Endodermal cell (in vitro differentiated cells): ENCODE results near the gene GLA. TPM values are rescaled to one million over a fixed set of nuclear protein-coding genes. Genes with fewer than 3 reads are reported as not detected.

Experiments
- DNase-seq: peaks from one replicate; pipeline ENCODE4 v3.0.0-alpha.2; 2017
- H3K27ac ChIP-seq: 2 replicates; pipeline ENCODE4 v1.5.1; 2013; ENCODE audit warnings: mild to moderate bottlenecking, low read depth, low read length, moderate library complexity
- H3K27me3 ChIP-seq: 2 replicates; pipeline ENCODE4 v1.6.1; 2013; ENCODE audit warnings: mild to moderate bottlenecking, low read length, moderate library complexity; ENCODE audit not compliant: insufficient read depth, control insufficient read depth, poor library complexity, severe bottlenecking
- H3K36me3 ChIP-seq: 2 replicates; pipeline ENCODE4 v1.7.0; 2013; ENCODE audit warnings: mild to moderate bottlenecking, low read length, moderate library complexity; ENCODE audit not compliant: control insufficient read depth, insufficient read depth
- H3K4me1 ChIP-seq: one replicate; pipeline ENCODE4 v1.7.0; 2013; ENCODE audit warnings: low read length; ENCODE audit not compliant: control insufficient read depth, insufficient read depth
- H3K4me3 ChIP-seq: 2 replicates; pipeline ENCODE4 v1.5.1; 2013; ENCODE audit warnings: mild to moderate bottlenecking, low read length, moderate library complexity
- H3K9ac ChIP-seq: 2 replicates; pipeline ENCODE4 v1.6.1; 2013; ENCODE audit warnings: mild to moderate bottlenecking, low read length, moderate library complexity; ENCODE audit not compliant: poor library complexity, severe bottlenecking; ENCODE audit errors: extremely low read depth
- H3K9me3 ChIP-seq: 2 replicates; pipeline ENCODE4 v1.6.1; 2013; ENCODE audit warnings: mild to moderate bottlenecking, low read length, moderate library complexity; ENCODE audit not compliant: control insufficient read depth
- H3K27ac Mint-ChIP-seq: 2 replicates; pipeline ENCODE4 v1.8.0; 2020; ENCODE audit warnings: mixed read lengths
- H3K27me3 Mint-ChIP-seq: 2 replicates; pipeline ENCODE4 v1.8.0; 2021; ENCODE audit warnings: mild to moderate bottlenecking, mixed read lengths; ENCODE audit not compliant: insufficient read depth
- H3K36me3 Mint-ChIP-seq: 2 replicates; pipeline ENCODE4 v1.8.0; 2020; ENCODE audit warnings: low read depth, mixed read lengths
- H3K4me1 Mint-ChIP-seq: 2 replicates; pipeline ENCODE4 v1.8.0; 2020; ENCODE audit warnings: mixed read lengths
- H3K4me3 Mint-ChIP-seq: 2 replicates; pipeline ENCODE4 v1.8.0; 2020; ENCODE audit warnings: mild to moderate bottlenecking, moderate library complexity, mixed read lengths
- H3K9me3 Mint-ChIP-seq: 2 replicates; pipeline ENCODE4 v1.8.0; 2020; ENCODE audit warnings: mild to moderate bottlenecking, mixed read lengths
- CTCF ChIP-seq: fragments of 200-600 bp; sonication (generic); conservative IDR thresholded peaks from 2 replicates; pipeline ENCODE4 v1.5.0; 2021; ENCODE audit warnings: antibody characterized with exemption, mild to moderate bottlenecking
- WGBS, 2 experiments: methylation state at CpG; one replicate each; pipeline versions ENCODE4 v1.1.5 to v1.1.7; 2013; ENCODE audit warnings: missing lambda C conversion rate in 2 of 2, mixed read lengths in 1 of 2; ENCODE audit not compliant: insufficient coverage in 1 of 2, insufficient read length in 1 of 2; 5-methylcytosine and 5-hydroxymethylcytosine counted together
- total RNA-seq, 2 donors: library from RNA; stranded (reverse); fragmentation: NEBNext Ultra II Directional in 1 of 2; extraction: Animal tissue kit (Norgen Biotek cat#: 25700) in 1 of 2; gene quantifications; 2 replicates in 1 of 2; 3 replicates in 1 of 2; pipeline ENCODE4 v1.2.1, GENCODE V29; 2021

Gene GLA
- total RNA-seq, 2 donors from 2014 or later: 33.2 to 35.9 TPM

DNA sequence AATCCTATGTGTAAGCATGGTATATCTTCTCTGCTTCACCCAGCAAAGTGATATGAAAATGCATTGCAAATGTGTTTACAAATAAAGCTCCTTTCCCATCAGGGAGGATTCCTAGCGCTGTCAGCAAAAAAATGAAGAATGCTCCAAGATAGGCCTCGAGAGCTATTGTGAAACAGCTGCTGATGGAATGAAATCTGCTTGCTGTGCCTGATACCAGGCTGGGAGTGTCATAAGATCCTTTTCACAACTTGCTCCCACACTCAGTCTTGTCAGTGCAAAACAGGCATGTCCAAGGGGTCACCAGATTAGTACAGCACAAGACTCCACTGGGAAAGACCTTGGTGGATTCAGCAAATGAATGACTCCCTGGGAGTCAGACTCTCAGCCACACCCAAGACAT, 34.4 kb upstream of the GLA start:
- Histone ChIP-seq H3K27me3 (no peaks in the 10 kb centered on the region), H3K9ac (no peak overlapping the region), H3K36me3 (peaks cover 3% of the 10 kb centered on the region), H3K9me3 (no peaks in the 10 kb centered on the region), H3K27ac (no peak overlapping the region), H3K4me1 (no peaks in the 10 kb centered on the region), H3K4me3 (no peak overlapping the region)
- no peak for DNase-seq
- no peaks in the 10 kb centered on the region for H3K4me1 Mint-ChIP-seq
- peaks cover 65% of the 10 kb centered on the region for H3K9me3 Mint-ChIP-seq
- H3K27me3 Mint-ChIP-seq: no peaks in the 10 kb centered on the region
- no peak for TF ChIP-seq CTCF
- WGBS, 2 experiments: 100% methylated on average over 1 to 2 of the region's 2 CpGs
- no peak overlapping the region for H3K4me3 Mint-ChIP-seq
- no peak overlapping the region for H3K27ac Mint-ChIP-seq
- peaks cover 62% of the 10 kb centered on the region for H3K36me3 Mint-ChIP-seq

DNA sequence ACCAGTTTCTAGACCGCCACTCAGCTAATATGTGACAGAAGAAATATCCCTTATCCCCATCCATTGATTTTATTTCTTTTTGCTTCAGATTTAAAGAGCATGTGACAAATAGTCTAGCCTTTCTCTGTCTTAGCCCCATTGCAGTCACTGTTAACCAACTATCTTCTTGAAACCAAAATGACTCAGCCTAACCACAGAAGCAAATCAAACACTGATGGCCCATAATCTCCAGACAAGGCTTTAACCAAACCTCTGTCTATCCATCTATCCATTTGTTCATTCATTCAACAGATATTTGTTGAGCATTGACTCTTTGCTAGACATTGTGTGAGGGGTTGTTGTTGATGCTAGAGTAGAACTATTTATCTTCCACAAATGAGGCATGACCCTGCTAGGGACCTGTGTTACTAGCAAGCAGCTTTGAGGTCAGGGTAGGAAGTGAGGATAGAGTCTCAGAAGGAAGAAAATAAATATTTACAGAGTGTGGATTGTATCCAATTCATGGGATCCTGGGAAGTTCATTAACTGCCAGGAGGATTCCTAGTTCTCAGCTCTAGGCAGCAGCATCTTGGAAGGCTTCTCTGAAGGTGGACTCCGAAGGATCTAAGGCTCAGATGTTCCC, 22.8 kb upstream of the GLA start:
- Histone ChIP-seq H3K9ac (no peak overlapping the region), H3K4me1 (no peaks in the 10 kb centered on the region), H3K4me3 (no peak overlapping the region), H3K27me3 (no peaks in the 10 kb centered on the region), H3K9me3 (peaks cover 14% of the 10 kb centered on the region), H3K36me3 (peaks cover 9% of the 10 kb centered on the region), H3K27ac (no peak overlapping the region)
- H3K36me3 Mint-ChIP-seq: peaks cover 55% of the 10 kb centered on the region
- 83 to 96% methylated on average over 1 to 2 of the region's 2 CpGs for WGBS, 2 experiments
- no peak for DNase-seq
- no peak overlapping the region for H3K4me3 Mint-ChIP-seq
- peaks cover 66% of the 10 kb centered on the region for H3K9me3 Mint-ChIP-seq
- H3K4me1 Mint-ChIP-seq: no peaks in the 10 kb centered on the region
- H3K27me3 Mint-ChIP-seq: no peaks in the 10 kb centered on the region
- H3K27ac Mint-ChIP-seq: no peak overlapping the region
- no peak for TF ChIP-seq CTCF

DNA sequence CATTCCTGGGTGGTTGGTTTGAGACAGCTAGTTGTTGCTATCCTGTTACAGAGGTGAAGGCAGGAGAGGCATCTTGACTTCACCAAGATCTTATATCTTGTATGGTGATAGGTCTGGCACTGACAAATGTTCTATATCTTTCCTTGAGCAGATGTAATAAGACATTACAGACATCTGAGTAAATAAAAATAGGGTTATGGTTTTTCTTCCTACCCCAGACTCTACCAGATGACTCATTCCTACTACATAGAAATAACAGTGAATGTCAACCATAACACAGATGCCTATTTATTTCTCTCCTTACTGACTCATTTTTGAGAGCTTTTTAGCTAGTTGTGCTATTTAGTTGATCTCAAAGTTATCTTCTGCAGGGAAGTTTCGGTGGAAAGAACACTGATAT, 22.2 kb upstream of the GLA start:
- Mint-ChIP-seq H3K27me3 (no peaks in the 10 kb centered on the region), H3K9me3 (peaks cover 67% of the 10 kb centered on the region), H3K4me1 (no peaks in the 10 kb centered on the region), H3K4me3 (no peak overlapping the region), H3K27ac (no peak overlapping the region), H3K36me3 (peaks cover 55% of the 10 kb centered on the region)
- peaks cover 14% of the 10 kb centered on the region for H3K9me3 ChIP-seq
- DNase-seq: no peak
- no peaks in the 10 kb centered on the region for H3K4me1 ChIP-seq
- H3K27me3 ChIP-seq: no peaks in the 10 kb centered on the region
- no peak overlapping the region for H3K4me3 ChIP-seq
- H3K36me3 ChIP-seq: peaks cover 9% of the 10 kb centered on the region
- no peak overlapping the region for H3K27ac ChIP-seq
- H3K9ac ChIP-seq: no peak overlapping the region
- TF ChIP-seq CTCF: no peak
- 85% methylated on average over 1 of the region's 1 CpG; no CpG with 5 or more reads in 1 of the 2 experiments for WGBS, 2 experiments
